Right ventricle myocardium superior (tissue), 1 donor: ENCODE results near the gene PUDP. TPM values are rescaled to one million over a fixed set of nuclear protein-coding genes. Genes with fewer than 3 reads are reported as not detected.

Source experiments
- ATAC-seq: fragments of 200-7000 bp; cut with Tn5 transposase; one replicate; pipeline ENCODE4 v1.9.1; 2020; ENCODE audit warnings: mild to moderate bottlenecking; ENCODE audit not compliant: poor library complexity
- DNase-seq: peaks from one replicate; pipeline ENCODE4 v3.0.0-alpha.2; 2020
- intact Hi-C: fragments of 100-400 bp; cut with DNase I; formaldehyde crosslinking; loops from one replicate; pipeline ENCODE4 v1.11.2; 2022
- total RNA-seq: library from RNA; stranded (reverse); fragmentation: NEBNext Ultra II Directional; extraction: Animal tissue kit (Norgen Biotek cat#: 25700); gene quantifications from one replicate; pipeline ENCODE4 v1.2.1, GENCODE V29; 2021
- donor health status: DM: no; HTN: yes; CAD: no; lungs with severe emphysema.

Gene PUDP
- total RNA-seq, 1 donor from 2014 or later, result 21.6 TPM

DNA sequence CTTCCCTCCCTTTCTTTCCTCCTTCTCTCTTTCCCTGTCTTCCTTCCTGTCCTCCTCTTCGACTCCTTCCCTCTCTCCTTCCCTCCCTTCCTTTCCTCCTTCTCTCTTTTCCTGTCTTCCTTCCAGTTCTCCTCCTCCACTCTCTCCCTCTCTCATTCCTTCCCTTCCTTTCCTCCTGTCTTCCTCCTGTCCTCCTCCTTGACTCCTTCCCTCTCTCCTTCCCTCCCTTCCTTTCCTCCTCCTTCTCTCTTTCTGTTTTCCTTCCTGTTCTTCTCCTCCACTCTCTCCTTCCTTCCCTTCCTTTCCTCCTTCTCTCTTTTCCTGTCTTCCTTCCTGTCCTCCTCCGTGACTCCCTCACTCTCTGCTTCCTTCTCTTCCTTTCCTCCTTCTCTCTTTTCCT lies 5.3 kb upstream of the PUDP start:
- ATAC-seq (no peak), DNase-seq (no peak)
- intact Hi-C loops, result no loop called here

DNA sequence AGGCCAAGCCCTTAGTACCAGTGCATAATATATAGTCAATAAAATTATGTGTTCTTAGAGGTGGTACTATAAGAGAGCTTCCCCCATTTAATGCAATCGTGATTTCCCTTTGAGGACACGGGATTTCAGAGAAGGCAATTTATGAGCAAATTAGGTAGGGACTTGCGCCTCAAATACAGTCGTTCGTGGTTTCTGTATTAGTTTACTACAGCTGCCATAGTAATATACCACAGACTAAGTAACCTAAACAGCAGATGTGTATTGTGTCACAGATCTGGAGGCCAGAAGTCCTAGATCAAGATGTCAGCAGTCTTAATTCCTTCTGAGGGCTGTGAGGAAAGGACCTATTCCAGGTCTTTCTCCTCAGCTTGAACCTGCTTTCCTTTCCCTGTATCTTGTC lies 1.5 kb upstream of the PUDP start:
- no peak for DNase-seq
- intact Hi-C loops, result no loop called here
- no peak for ATAC-seq

DNA sequence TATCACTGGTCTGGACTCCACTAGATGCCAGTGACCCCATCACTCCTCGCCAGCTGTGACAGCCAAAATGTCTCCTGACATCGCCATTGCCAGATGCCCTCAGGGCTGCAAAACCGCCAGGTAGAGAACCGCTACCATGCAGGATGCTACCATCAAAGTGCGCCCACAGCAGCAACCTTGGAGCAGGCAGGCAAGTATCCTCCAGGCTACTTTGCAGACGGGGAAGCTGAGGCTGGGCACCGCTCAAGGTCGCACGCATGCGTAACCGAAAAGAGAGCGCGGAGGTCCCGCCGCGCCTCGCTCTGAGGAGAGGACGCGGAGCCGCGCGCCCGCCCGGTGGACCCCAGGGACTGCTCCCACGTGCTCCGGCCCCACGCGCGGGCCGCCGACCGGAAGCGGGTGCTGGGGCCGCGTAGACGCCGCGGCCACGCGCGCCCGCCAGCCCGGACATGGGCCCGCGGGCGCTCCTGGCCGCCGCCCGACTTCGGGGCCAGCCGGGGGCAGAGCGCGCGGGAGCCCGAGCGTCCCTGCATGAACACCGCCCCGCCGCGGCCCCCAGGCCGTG lies 458 bp downstream of the PUDP start, which contains the start of gene STS:
Gene STS, plus strand, starts transcription at position 300 of the 565 bp plus-strand sequence. CDS start 105,488 bp downstream, outside the sequence.
- ATAC-seq (peak; percentile 67), DNase-seq (peak; percentile 58)
- intact Hi-C loops, result no loop called here

DNA sequence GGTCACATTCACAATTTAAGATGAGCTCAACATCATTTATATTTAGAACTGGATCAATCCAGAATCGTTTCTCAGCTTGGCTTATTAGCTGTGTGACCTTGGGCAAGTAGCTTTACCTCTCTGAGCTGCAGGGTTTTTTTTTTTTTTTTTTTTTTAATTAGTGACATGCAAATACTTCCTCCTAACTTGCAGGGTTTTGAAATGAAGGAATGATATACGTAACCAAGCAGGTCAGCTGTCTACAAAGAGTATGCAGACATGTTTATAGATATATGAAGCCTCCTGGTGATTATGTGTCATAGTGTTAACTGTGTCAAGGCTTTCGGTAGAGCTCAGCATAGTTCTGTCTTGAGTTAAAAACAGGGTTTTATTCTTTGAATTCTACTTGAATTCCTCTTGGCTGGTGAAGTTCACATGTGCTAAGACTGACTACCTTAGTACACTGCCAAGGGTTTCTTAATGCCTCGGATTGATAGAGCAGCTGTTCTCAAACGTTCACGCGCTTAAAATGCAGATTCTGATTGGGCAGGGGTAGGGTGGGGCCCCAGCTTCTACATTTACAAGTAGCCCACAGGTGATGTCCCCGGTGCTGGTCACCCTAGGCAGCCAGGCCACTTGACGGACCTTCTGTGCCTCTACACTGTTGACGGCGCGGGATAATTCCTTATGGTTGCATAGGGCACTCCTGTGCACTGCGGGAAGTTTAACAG lies 1.1 kb downstream of the PUDP start:
- DNase-seq, result no peak
- intact Hi-C loops, result no loop called here
- peak; percentile 10 for ATAC-seq

DNA sequence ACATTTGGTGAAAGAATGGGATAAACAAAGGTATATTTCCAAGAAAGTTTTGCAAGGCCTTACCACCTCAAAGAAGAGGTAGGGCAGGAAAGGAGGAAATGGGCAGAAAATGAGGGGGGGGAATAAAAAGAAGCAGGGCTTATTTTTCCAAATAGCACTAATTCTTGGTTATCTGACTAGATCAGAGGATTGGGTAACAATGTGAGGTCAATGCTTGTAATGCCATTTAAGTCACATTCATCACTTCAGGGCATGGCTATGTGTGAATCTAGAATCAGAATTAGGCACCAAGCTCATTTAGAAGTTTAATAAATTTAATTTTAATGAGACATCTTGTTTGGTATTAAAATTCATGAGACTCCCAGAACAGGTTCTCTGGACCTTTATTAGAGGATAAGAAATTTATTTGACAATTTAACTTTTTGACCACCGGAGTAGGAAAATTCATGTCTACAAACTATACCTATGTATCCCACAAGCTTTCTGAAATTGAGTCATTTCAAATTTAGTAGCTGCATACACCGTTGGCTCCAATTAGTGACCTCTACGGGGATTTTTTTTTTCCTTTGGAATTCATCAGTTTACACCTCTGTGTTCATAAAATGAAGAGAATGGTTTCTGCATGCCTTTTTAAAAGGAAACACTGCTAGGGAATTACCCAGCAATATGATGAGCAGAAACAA lies 1.8 kb downstream of the PUDP start:
- DNase-seq (no peak), ATAC-seq (no peak)
- intact Hi-C loops, result no loop called here

DNA sequence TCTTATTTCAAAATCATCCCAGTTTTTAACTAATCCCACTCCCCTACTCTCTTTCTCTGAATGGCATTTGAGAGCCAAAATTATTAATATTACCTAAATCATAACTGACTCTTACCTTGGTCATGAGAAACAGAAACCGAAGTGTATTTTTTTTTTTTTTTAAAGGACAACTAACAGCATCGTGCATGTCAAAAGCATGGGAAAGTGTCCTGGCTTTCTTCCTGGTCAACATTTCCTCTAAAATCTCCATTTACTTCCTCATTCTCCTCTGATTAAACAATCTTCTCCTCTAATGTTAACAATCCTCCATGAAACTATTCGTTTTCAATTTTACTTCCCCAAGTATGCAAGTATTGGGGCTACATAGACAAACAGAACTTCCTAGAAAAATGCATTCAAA lies 2.5 kb downstream of the PUDP start:
- no peak for ATAC-seq
- DNase-seq, result no peak
- intact Hi-C loops, result no loop called here

DNA sequence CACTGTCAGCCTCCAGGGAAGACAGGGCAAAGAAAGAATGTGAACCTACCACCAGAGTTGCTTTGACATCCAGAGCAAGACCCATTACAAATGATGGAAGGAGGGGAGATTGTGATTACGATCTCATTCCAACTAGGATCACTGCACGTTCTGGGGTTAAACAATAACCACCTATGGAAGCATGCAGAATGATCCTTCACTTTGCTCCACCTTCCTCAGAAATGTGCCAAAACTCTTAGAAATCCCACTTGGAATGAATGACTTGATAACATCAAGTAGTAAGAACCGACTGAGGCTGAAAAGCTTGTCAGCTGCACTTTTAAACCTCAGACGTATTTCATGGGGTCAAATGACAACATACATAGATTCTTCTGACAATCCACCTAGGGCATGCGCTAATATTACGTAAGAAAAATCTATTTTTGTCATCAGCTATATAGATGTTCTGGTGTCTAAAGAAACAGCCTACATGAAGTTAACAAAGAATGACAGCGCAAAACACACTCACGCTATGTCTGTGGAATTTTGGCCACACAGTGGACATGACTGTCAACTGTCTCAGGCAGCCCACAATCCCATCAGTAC lies 3.9 kb downstream of the PUDP start:
- DNase-seq (no peak), ATAC-seq (no peak)
- intact Hi-C loops, result no loop called here

DNA sequence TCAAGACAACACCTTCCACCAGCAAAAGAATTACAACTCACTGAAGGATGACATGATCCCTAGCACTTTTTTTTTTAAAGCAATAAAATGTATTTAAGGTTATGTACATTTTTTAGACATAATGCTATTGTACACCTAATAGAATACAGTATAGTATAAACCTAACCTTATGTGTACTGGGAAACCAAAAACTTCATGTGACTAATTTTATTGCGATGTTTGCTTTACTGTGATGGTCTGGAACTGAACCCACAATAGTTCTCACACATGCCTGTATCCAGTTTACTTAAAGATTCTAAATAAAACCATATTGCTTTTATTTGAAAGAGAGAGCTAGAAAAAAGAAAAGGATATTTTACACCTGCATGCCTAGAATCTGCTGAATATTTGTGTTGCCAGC lies 4.9 kb downstream of the PUDP start:
- intact Hi-C loops, result no loop called here
- no peak for DNase-seq
- no peak for ATAC-seq

DNA sequence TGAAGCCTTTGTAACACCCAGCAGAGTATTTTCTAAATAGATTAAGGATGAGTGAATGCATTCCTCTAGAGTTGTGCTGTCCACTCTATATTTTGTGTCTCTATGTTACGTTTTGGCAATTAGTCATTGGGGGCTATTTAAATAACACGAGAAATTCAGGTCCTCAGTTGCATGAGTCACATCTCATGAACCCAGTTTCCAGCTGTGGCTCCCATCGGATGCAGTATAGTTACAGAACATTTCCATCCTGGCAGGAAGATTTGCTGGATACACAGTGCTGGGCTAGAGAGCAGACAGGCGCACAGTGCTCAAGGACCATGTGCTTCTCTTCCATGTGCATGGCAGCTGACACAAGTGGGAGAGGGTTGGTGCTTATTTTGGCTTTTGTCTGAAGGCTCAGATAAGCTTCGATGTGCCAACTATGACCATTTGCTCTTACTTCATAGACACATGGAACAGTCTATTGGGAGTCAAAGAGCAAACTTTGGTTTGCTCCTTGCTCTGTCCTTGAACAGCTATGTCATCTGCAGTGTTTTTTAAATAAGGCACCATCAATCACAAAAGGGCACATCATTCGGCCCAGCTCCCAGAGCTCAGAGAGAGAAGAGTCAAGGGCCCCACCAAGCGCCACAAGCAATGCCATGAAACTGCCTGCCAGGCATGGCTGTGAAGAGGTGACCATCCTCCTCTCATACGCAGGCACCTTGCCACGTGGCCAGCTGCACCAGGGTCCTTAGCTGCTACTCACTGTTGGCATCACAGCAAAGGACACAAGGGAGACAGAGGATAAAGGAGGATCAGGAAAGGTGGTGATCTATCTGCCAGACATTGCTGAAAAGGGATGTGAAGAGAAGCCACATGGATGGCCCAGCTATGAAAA lies 8.5 kb downstream of the PUDP start:
- intact Hi-C loops, result no loop called here
- peak; percentile 18 for ATAC-seq
- no peak for DNase-seq

DNA sequence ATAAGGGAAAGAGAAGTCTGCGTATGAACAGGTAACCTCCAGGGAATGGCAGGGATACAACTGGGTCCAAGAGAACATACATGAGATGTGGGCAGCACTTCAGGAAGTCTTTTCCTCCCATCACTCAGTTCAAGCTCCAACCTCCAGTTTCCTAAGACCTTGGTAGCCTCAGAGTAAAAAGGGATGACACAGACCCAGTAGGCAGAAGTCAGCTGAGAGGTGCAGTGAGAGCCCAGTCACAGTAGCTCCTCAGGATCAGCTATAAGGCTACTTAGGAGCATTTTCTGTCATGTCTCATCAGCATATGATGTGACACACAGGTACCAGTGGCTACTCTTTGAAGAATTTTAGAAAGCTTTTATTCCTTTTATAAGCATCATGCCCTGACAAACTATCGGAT lies 13.0 kb downstream of the PUDP start:
- DNase-seq, result no peak
- no peak for ATAC-seq

DNA sequence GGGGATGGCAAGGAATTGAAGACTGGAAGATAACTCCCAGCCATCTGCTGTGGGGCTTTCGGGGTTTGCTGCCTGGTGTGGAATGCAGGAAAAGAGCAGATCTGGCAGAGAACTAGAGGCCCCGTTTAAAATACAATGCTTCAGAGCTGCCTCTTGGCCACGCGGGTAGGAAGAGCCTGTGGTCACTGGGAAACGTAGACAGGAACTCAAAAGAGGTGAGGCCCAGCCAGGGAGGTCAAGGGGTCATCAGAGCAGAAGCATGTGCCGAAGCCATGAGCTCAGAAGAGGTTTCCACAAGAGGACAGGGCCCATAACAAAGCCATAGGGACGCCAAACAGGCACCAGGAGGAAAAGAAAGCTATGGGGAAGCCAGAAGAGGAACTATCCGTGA lies 14.9 kb downstream of the PUDP start:
- peak; percentile 45 for DNase-seq
- peak; percentile 27 for ATAC-seq
- intact Hi-C loops, result no loop called here

More for the DNA sequence above, 13.0 kb downstream of the PUDP start:
- intact Hi-C loops, result no loop called here

DNA sequence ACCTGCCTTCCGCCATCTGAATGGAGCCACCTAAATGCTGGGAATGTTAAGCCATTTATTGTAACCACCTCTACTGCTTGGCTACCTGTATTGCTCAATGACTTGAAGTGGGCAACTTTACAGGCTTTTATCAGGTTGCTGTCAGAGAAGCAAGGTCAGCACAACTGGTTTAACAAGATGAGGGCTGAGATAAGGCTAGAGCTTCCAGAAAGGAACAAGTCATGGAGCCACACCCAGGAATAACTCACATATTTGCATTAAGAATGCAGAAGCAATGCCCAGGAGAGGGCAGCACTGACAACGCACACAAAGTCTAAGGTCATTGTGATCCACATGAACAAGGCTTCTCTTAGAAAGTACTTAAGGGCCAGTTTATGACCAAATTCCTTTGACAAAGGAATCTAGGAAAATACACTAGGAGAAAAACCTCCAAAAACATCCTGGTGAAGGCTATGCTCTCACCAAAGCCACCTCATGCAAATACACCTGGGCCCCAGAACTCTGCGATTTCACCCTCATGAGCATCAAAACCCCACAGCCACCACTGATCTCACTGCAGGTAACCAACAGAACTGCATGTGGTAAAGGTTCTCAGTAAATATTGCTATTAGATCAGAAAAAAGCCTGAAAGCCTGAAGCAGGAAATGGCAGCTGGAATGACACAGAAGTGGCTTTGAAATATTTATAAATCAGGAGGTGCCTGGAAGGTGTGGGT lies 15.5 kb downstream of the PUDP start:
- peak; percentile 79 for ATAC-seq
- intact Hi-C loops, result no loop called here
- peak; percentile 41 for DNase-seq

DNA sequence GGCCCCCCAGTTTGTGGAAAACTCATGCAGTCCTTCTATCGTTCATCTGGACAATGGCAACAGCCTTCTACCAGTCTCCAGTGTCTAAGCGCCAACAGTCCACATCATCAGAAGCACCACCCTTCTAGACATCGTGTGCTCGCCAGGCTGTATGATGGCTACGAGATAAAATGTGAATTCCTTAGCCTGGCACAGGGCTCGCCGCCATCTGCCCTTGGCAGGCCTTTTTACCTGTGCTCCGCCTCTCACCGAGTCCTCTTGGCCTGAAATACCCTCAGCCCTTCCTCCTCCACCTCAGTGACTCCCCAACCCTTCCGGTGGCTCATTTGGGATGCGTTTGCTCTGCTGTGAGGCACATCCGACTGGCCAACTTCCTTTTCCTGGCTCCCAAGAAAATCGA lies 16.3 kb downstream of the PUDP start:
- intact Hi-C loops, result no loop called here
- DNase-seq, result no peak
- ATAC-seq, result no peak

DNA sequence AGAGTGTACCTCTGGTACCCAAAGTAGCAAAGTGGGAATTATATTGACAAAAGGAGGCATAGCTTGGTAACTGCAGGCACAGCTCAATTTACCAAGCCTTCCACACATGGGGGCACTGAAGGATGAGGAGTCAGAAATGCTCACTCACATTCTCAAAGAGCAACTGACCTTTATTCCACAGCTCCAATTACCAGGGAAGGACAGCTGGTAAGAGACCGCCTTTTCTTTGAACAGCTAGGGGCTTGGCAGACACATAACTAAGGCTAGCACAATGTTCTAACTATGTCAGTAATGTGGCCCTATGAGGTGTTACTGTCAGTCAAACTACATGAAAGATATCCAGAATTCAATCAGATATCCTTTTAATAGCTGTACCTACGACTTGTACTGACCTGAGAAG lies 20.9 kb downstream of the PUDP start:
- DNase-seq (no peak), ATAC-seq (no peak)
- intact Hi-C loops, result no loop called here

DNA sequence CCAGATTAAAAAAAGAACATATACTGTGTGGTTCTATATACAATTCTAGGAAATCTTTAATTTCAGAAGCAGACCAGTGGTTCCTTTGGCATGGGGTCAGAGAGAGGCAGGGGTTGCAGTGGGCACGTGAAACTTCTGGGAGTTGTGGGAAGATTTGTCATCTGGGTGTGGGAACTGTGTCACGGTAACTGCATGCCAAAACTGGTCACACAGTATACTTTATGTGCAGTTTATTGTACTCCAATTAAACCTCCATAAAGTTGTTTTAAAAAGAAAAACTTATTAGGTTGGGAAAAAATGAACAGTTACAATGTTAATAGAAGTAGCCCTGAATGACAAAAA lies 27.1 kb downstream of the PUDP start:
- intact Hi-C loops, result no loop called here
- DNase-seq (no peak), ATAC-seq (no peak)

DNA sequence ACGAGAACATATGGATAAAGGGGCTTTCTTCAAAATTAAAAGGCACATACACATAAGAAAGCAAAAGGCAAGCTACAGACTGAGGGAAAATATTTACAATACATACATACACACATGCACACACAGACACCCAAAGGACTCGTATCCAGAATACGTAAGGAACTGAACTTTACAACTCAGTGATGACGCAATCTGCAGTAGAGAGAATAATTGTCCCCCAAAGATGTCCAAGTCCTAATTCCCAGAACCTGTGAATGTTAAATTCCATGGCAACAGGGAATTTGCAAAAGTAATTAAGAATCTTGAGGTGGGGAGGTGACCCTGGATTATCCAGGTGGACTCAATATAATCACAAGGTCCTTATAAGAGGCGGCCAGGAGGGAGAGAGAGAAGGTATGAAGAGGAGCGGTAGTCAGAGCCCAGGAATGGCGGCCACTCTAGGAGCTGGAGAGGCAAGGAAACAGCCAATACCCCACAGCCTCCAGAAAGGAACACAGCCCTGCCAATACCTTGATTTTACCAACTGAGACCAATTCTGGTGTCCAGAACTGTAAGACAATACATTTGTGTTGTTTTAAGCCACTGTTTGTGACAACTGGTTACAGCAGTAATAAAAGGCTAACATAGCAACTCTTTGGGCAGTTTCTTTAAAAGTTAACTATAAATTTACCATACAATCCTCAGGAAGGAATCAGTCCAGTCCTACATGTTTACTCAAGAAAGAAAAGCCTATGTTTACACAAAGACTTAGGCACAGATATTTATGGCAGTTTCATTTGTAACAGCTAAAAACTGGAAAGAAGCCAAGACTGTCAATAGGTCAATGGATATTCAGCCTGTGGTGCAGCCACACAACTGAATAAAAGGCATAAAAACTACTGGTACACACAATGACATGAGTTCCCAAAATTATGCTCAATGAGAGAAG lies 27.7 kb downstream of the PUDP start:
- intact Hi-C loops, result no loop called here
- ATAC-seq (peak; percentile 34), DNase-seq (no peak)

DNA sequence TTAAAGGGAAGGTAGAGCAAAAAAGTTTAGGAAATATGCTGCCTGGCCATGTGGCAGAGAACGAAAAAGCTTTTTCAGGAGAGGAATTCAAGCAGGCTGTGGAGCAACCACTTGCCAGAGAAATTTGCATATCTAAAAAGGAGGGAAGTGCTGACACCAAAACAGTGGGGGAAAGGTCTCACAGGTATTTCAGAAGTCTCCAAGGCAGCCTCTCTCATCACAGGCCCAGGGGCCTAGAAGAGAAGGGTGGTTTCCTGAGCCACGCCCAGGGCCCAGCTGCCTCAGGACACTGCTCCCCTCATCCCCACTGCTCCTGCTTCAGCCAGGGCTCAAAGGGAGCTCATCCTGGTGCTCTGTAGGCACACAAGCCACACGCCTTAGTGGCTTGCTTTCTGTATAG lies 30.4 kb downstream of the PUDP start:
- no peak for DNase-seq
- intact Hi-C loops, result no loop called here
- no peak for ATAC-seq
